HG02588 (cell line): ENCODE data around the gene PFKFB2.

Experiments
- ATAC-seq: cut with Tn5 transposase; IDR thresholded peaks from one replicate; pipeline ENCODE4 v1.9.1; 2021; ENCODE audit warnings: mild to moderate bottlenecking, moderate library complexity; ENCODE audit not compliant: unreplicated experiment

Gene PFKFB2

DNA sequence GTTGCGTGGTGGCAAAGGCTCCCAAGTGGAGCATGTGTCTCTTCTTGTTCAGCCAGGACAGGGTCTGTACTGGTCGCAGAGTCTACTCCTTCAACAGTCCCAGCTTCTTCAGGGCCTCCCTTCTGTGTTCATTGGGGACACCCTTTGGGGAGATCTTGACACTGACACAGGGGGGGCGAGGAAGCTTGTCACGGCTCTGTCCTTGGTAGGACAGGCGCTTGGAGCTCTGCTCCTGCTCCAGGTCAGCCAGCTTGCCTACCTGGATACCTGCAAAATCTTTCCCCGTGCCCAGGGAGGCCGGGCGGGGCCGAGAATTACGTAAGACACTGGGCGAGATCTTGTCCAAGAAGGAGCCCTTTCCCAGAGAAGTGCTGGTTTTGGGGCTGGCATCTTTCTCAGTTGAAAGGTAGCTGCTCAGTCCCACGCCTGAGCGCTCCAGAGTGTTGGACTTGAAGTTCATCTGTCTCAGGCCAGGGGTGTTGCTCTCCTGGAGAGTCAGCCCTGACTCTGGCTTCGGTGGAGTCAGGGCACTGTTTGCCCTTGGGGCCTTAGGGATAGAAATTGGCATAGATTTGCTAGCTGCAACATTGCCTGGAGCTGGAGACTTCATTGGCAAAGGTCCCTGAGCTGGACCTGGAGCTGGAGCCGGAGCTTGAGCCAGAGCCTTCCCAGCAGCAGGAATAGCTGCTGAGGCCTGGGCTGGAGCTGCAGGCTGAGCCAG is 31.0 kb upstream of the PFKFB2 start:
- no peak for ATAC-seq

DNA sequence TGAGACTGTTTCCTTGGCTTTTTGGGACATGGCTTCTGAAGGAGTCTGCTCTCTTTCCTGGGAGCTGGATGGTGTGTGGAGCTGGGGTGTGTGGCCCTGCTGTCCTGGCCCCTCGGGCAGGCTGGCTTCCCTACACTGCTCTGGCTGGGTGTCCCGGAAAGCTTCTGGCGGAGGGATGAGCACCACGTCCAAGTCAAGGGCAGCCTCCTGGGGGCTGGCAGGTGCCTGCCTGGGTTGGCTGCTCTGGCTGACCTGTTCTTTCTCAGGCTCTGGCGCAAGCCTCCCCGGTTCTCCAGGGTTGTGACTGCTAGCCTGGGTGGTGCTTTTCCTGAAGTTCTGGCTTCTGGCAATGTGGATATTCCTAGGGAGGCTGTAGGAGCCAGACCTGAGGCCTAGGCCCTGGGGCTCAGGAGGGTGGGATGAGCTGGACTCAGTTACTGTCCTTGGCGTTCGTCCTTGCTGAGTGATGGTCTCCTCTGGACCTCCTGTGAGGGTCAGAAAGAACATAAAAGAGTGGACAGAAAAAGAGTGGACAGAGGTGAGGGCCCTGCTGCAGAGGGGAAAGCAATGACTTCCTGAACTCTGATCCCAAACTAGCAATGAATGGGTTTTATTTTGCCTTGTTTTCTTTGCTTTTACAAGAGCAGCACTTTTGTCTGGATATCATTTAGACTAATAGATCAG is 29.9 kb upstream of the PFKFB2 start:
- no peak for ATAC-seq

GRCh38 chr1:207024202-207025145 is 28.6 kb upstream of the PFKFB2 start:
- ATAC-seq = no peak

GRCh38 chr1:207025146-207025880 is 27.8 kb upstream of the PFKFB2 start:
- ATAC-seq = no peak

GRCh38 chr1:207026104-207026534 is 27.0 kb upstream of the PFKFB2 start:
- ATAC-seq = no peak

DNA sequence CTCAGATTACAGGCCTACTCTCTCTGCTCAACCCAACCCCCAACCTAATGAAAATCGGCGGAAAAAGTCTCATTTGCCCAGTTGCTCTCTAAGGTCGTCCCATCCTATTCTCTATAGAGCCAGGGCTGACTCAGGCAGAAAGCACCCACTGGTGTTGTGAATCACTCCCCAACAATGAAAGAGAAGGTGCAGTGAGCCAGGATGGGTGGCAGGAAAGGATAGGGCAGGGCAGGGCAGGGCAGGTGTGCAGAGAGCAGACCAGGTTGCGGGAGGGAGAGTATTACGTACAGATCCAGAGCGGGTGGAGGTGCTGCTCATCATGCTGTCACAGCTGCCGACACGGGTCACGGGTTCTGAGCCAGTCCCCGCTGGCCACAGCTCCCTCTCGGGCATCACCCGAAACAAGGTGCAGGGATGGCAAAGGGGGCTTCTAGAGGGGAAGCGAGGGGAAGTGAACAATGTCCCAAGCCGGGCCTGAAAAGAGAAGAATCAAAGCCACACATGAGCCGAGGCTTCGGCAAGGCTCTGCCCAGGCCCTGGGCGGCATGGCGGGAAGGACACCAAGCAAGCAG is 25.8 kb upstream of the PFKFB2 start:
- no peak for ATAC-seq

- ATAC-seq = no peak
Observed at GRCh38 chr1:207027921-207028320, 25.2 kb upstream of the PFKFB2 start.

- no peak for ATAC-seq
Observed at GRCh38 chr1:207028884-207029650, 24.0 kb upstream of the PFKFB2 start.

GRCh38 chr1:207029701-207030521 is 23.2 kb upstream of the PFKFB2 start:
- no peak for ATAC-seq

- no peak for ATAC-seq
Observed at GRCh38 chr1:207030522-207031009, 22.5 kb upstream of the PFKFB2 start.

GRCh38 chr1:207031016-207031415 is 22.1 kb upstream of the PFKFB2 start:
- ATAC-seq = no peak

DNA sequence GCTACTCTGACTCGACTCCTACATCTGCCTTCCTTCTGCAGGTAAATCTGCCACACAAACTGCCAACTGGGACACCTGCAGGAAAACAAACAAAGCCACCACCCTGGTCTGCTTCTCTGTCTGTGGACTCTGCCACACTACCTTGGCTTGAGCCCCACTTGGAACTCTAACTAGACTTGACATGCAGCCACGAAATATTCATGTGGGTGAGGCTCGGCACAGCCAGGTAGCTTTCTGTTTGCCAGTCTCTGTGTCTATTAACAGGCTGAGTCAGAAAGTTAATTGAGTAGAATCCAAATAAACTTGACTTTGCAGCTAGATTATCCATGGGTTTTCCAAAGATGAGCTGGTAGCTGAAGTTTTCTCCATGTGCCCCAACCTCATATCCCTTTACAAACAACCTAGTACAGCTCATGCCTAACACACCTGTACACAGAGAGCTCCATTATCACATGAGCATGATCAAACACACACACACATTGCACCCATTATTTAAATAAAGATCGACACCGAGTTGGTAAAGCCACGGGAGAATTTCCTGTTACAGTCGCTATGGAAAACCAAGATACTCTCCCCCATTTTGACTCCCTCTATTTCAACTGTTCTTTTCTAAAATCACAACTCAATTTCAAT is 21.3 kb upstream of the PFKFB2 start:
- no peak for ATAC-seq

- no peak for ATAC-seq
Observed at GRCh38 chr1:207032528-207033017, 20.5 kb upstream of the PFKFB2 start, which contains the start of gene C1orf116. TSS of gene C1orf116 (minus strand) at chr1:207032756. CDS start at chr1:207027598, 5,158 bp downstream.

DNA sequence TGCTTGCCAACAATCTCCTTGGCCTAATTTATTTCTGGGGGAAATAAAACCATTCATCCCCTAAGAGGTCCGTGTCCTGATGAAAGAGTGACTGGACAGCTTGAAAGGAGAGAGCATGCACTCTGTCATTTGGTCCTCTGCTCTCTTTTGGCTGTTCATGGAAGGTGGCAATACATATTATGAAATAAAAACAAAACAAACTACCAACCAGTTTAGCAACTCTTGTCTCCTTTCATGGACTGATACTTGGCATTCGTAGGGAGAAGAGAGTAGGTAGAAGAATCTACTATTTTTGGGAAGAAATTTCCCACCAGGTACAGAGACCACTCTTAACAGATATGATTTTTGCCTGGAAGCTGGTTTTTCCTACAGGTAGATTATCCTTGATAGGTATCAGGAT is 19.8 kb upstream of the PFKFB2 start:
- no peak for ATAC-seq

- ATAC-seq = no peak
Observed at GRCh38 chr1:207034208-207034607, 18.9 kb upstream of the PFKFB2 start.

DNA sequence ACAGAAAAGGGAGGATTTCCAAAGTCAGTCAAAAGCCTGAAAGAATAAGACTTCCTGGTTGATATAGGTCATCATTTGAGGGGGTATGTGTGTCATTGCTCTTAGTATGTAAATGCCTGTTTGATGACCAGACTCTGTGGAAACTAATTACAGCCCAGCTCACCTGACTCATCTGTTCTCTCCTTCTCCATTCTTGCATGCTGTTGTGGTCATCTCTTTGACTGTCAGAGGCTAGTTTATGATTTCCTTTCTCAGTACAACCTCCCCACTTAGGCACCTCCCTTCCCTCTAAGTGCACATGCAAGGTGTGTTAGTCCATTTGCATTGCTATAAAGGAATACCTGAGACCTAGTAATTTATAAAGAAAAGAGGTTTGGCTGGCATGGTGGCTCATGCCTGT is 18.1 kb upstream of the PFKFB2 start:
- ATAC-seq = no peak

GRCh38 chr1:207035877-207036551 is 17.1 kb upstream of the PFKFB2 start:
- ATAC-seq = no peak
